ENCODE results near the gene AAR2.
A peak's percentile ranks its signal among the peaks of the same experiment; 100 is the strongest.

Gene AAR2

GRCh38 chr20:36235892-36236785, at the start of gene AAR2:
Gene AAR2 (plus strand): TSS chr20:36236478. CDS start chr20:36239869, 3,391 bp downstream.
- peak; percentile 28 for DNase-seq (ENCODE audit: low read depth, low spot score)

- DNase-seq (ENCODE audit: low read depth, low spot score): no peak
Measured at GRCh38 chr20:36193977-36194712, 42.1 kb upstream of the AAR2 start.

- DNase-seq (ENCODE audit: low read depth, low spot score): no peak
Measured at GRCh38 chr20:36196676-36197075, 39.6 kb upstream of the AAR2 start.

GRCh38 chr20:36197271-36197670, 39.0 kb upstream of the AAR2 start:
- DNase-seq (ENCODE audit: low read depth, low spot score): no peak

- DNase-seq (ENCODE audit: low read depth, low spot score): peak; percentile 35
Measured at GRCh38 chr20:36199345-36200257, 36.7 kb upstream of the AAR2 start.

- no peak for DNase-seq (ENCODE audit: low read depth, low spot score)
Measured at GRCh38 chr20:36200451-36200850, 35.8 kb upstream of the AAR2 start.

- no peak for DNase-seq (ENCODE audit: low read depth, low spot score)
Measured at GRCh38 chr20:36201198-36201597, 35.1 kb upstream of the AAR2 start.

- no peak for DNase-seq (ENCODE audit: low read depth, low spot score)
Measured at GRCh38 chr20:36202891-36203338, 33.4 kb upstream of the AAR2 start.

GRCh38 chr20:36203861-36204260, 32.4 kb upstream of the AAR2 start:
- DNase-seq (ENCODE audit: low read depth, low spot score): no peak

- no peak for DNase-seq (ENCODE audit: low read depth, low spot score)
Measured at GRCh38 chr20:36205026-36205425, 31.3 kb upstream of the AAR2 start.

GRCh38 chr20:36206068-36206467, 30.2 kb upstream of the AAR2 start:
- no peak for DNase-seq (ENCODE audit: low read depth, low spot score)

GRCh38 chr20:36206641-36207040, 29.6 kb upstream of the AAR2 start:
- DNase-seq (ENCODE audit: low read depth, low spot score): no peak

- DNase-seq (ENCODE audit: low read depth, low spot score): no peak
Measured at GRCh38 chr20:36207602-36208001, 28.7 kb upstream of the AAR2 start.

GRCh38 chr20:36208257-36208656, 28.0 kb upstream of the AAR2 start:
- no peak for DNase-seq (ENCODE audit: low read depth, low spot score)

GRCh38 chr20:36210436-36211021, 25.7 kb upstream of the AAR2 start:
- DNase-seq (ENCODE audit: low read depth, low spot score): no peak

- DNase-seq (ENCODE audit: low read depth, low spot score): no peak
Measured at GRCh38 chr20:36213362-36213761, 22.9 kb upstream of the AAR2 start.

GRCh38 chr20:36214684-36215256, 21.5 kb upstream of the AAR2 start:
- no peak for DNase-seq (ENCODE audit: low read depth, low spot score)

- no peak for DNase-seq (ENCODE audit: low read depth, low spot score)
Measured at GRCh38 chr20:36215778-36216177, 20.5 kb upstream of the AAR2 start.

- no peak for DNase-seq (ENCODE audit: low read depth, low spot score)
Measured at GRCh38 chr20:36216314-36217025, 19.8 kb upstream of the AAR2 start.

GRCh38 chr20:36217226-36217625, 19.1 kb upstream of the AAR2 start:
- no peak for DNase-seq (ENCODE audit: low read depth, low spot score)
